GM18858 (cell line): ENCODE measurements around the gene GDAP1L1.

Experiments
- ATAC-seq: cut with Tn5 transposase; IDR thresholded peaks from one replicate; pipeline ENCODE4 v1.9.1; 2021; ENCODE audit not compliant: unreplicated experiment

Gene GDAP1L1

GRCh38 chr20:44251284-44251683 lies 4.2 kb downstream of the GDAP1L1 start:
- no peak for ATAC-seq

GRCh38 chr20:44253528-44253927 lies 6.4 kb downstream of the GDAP1L1 start:
- no peak for ATAC-seq

- ATAC-seq: no peak
These were observed 7.0 kb downstream of the GDAP1L1 start for GRCh38 chr20:44254073-44254472.

GRCh38 chr20:44255942-44256341 lies 8.8 kb downstream of the GDAP1L1 start:
- no peak for ATAC-seq

GRCh38 chr20:44256961-44257360 lies 9.9 kb downstream of the GDAP1L1 start:
- no peak for ATAC-seq

- ATAC-seq: no peak
These were observed 11.2 kb downstream of the GDAP1L1 start for GRCh38 chr20:44258226-44258890.

GRCh38 chr20:44264287-44264686 lies 17.2 kb downstream of the GDAP1L1 start:
- no peak for ATAC-seq

- no peak for ATAC-seq
These were observed 21.7 kb downstream of the GDAP1L1 start for GRCh38 chr20:44268802-44269201.

GRCh38 chr20:44271915-44272663 lies 25.0 kb downstream of the GDAP1L1 start:
- ATAC-seq: no peak

GRCh38 chr20:44273231-44274215 lies 26.4 kb downstream of the GDAP1L1 start:
- no peak for ATAC-seq

GRCh38 chr20:44274303-44275017 lies 27.4 kb downstream of the GDAP1L1 start:
- no peak for ATAC-seq

- ATAC-seq: no peak
These were observed 32.1 kb downstream of the GDAP1L1 start for GRCh38 chr20:44279228-44279627.

GRCh38 chr20:44280387-44280786 lies 33.3 kb downstream of the GDAP1L1 start:
- ATAC-seq: no peak

- ATAC-seq: no peak
These were observed 35.1 kb downstream of the GDAP1L1 start for GRCh38 chr20:44282192-44282591.

GRCh38 chr20:44284032-44284431 lies 36.9 kb downstream of the GDAP1L1 start:
- no peak for ATAC-seq

- ATAC-seq: no peak
These were observed 40.4 kb downstream of the GDAP1L1 start for GRCh38 chr20:44287272-44288097.

- no peak for ATAC-seq
These were observed 41.1 kb downstream of the GDAP1L1 start for GRCh38 chr20:44288252-44288651.

GRCh38 chr20:44291754-44292153 lies 44.6 kb downstream of the GDAP1L1 start:
- no peak for ATAC-seq

- ATAC-seq: no peak
These were observed 48.9 kb downstream of the GDAP1L1 start for GRCh38 chr20:44296011-44296410.

- ATAC-seq: no peak
These were observed 50.6 kb downstream of the GDAP1L1 start for GRCh38 chr20:44297721-44298120.
